HTERT RPE-1 (cell line): ENCODE data around the gene SCN1B.

Experiments used
- in situ Hi-C: fragments of 300-500 bp; cut with MboI; formaldehyde crosslinking; loops from 4 replicates; pipeline ENCODE4 v1.14.3; 2020; ENCODE audit warnings: low sequenced_read_pairs

Gene SCN1B

DNA sequence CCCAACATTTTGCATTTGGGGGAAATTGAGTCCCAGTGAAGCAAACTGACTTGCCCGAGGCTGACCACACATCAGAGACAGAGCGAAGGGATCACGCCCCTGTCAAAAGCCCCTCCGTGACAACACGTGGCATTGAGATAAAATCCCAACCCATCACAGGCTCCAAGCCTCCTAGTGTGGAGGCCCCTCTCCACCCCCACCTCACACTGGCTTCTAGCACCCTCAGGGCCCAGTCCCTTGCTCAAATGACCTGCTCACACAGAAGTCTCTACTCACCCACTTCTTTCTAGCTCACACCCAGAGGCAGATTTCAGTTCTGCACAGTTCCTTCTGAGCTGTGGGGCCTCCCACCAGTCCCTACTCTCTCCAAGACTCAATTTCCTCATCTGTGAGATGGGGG is 21.5 kb downstream of the SCN1B start:
- in situ Hi-C loops, result no loop called here

DNA sequence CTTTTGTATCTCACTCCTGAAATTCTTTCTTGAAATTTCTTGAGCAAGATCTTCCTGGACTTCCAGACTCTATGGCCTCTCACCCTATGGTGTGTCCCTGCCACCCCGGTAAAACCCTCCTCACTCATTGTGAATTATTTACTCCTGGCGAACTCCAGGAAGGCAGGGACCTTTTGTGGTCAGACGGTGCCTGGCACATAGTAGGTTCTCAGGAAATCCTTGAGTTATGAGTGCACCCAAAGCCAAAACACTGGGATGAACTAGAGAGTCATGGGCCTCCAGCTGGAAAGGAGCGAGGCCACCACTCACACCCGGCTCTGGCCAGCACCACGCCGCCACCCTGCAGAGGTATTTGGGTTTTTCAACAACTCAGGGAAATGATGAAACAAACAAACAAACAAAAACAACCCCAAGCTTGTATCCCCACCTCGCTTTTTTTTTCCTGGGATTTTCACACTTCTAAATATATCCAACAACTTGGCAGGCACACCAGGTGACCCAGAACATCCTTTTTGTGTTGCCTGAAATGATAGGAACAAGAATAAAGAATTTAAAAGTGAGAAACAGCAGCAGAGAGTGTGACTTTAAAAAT is 22.4 kb downstream of the SCN1B start:
- in situ Hi-C loops, result no loop called here

DNA sequence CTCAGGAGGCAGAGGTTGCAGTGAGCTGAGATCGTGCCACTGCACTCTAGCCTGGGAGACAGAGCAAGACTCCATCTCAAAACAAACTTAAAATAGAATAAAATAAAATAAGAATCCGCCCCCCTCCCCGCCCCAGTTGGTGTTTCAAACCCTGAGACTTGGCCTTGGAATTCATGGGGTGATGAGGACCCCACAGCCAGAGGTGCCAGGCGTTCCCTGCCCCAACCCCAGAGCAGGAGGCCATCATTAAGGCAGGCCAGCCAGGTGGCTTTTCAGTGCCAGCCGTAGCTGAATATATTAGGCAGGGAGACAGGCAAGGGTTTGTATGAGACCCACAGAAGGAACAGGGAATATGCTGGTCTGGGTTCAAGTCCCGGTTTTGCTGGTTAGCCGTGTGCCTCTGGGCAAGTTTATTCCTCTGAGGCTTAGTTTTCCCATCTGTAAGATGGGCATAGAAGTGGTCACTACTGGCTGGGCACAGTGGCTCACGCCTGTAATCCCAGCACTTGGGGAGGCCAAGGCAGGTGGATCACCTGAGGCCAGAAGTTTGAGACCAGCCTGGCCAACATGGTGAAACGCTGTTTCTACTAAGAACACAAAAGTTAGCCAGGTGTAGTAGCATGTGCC is 23.5 kb downstream of the SCN1B start:
- in situ Hi-C loops, result no loop called here

DNA sequence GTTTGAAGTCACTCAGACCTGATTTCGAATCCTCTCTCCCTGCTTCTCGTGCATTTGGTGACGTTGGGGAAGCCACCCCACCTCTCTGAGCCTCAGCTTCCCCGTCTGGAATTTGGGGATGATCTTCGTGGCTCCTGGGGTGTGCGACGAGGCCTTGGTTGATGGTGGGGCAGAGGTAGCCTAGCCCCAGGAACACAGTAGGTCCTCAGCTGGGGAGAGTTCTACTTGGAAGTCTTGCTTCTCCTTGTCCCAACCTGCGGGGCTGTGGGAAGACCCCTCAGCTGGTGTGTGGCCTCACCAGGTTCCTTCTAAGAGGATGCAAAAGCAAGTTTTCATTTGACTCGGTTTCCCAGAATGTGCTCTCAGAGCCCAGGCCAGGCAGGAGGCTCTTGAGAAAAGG is 24.4 kb downstream of the SCN1B start:
- in situ Hi-C loops, result no loop called here

DNA sequence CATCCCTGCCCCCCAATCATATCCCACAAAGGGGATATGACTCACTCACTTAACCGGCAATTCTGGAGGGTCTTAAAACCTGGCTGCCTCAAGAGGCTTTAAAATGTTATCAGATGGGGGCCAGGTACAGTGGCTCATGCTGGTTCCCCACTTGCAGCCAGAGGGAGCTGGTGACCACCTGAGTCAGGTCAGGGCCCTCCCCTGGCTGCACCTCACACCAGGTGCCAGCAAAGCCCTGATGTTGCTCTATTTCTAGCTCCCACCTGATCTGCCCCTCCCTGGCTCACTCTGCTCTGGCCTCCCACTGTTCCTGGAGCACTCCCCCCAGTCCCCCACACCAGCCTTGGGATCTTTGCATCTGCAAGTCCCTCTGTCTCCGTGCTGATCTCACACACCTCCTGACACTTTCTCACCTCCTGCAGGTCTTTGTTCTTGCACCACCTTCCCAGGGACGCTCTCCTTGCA is 25.5 kb downstream of the SCN1B start:
- in situ Hi-C loops, result no loop called here

DNA sequence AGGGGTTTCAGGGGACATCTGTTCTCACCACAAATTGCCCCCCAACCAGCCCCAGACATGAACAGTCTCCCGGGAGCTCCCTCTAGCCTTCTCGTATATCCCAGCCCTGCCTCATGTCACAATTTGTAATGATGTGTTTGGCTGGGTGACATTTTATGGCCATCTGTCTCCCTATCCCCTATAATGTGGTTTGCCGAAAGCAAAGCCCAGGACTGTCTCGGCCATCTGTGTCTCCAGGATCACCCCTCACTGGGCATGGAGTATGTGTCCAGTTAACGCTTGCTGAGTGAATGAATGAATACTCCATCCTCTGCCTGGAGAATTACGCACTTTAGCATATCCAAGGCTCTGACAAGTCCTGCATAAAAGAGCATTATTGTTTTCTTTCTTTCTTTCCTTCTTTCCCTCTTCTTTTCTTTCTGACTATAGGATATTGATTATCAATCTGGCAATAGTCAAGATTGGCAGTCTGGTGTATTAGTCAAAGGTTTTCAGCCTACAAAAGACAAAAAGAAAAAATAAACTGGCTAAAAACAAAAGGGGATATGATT is 26.3 kb downstream of the SCN1B start:
- in situ Hi-C loops, result no loop called here

DNA sequence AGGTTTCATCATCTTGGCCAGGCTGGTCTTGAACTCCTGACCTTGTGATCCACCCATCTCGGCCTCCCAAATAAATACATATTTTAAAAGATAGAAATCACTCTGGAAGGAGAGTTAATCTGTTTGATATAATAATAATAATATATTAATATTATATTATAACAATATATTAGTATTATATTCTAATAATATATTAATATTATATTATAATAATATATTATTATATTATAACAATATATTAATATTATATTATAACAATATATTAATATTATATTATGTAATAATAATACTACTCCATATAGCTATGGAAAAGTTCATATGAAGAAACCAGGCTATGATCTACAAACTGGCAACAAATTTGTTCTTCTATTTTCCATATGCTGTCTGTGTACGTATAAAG is 28.1 kb downstream of the SCN1B start:
- in situ Hi-C loops, result no loop called here

DNA sequence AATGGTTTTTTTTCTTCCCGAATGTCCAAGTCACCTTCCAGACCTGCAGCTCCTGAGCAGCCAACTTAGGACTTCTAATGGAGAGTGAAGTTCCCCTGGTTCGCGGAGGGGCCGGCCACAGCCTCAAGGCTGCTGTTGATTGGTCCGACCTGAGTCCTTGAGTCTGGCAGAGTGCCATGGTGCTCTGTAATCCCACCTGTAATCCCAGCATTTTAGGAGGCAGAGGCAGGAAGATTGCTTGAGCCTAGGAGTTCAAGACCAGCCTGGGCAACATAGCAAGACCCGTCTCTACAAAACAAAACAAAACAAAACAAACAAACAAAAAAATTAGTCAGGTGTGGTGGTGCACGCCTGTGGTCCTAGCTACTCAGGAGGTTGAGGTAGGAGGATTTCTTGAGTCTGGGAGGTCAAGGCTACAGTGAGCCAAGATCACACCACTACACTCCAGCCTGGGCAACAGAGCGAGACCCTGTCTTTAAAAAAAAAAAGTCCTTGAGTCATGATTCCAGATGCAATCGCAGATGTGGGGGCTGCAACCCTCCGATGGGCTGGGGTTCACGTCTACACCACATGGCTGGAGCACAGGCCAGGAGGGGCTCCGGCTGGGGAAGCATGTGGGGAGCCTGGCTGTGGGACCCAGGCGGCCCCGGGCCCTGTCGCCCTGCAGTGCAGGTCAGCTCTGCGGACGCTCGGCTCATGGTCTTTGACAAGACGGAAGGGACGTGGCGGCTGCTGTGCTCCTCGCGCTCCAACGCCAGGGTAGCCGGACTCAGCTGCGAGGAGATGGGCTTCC is 28.9 kb downstream of the SCN1B start:
- in situ Hi-C loops, result no loop called here

DNA sequence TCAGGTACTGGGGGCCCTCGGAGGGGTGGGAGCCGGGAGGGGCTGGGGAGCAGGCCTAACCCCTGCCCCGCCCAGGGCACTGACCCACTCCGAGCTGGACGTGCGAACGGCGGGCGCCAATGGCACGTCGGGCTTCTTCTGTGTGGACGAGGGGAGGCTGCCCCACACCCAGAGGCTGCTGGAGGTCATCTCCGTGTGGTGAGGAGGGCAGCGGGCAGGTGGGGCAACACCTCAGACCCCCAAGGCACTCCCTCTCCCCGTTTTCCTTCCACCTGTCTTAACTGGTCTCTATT is 29.5 kb downstream of the SCN1B start:
- in situ Hi-C loops, result no loop called here

DNA sequence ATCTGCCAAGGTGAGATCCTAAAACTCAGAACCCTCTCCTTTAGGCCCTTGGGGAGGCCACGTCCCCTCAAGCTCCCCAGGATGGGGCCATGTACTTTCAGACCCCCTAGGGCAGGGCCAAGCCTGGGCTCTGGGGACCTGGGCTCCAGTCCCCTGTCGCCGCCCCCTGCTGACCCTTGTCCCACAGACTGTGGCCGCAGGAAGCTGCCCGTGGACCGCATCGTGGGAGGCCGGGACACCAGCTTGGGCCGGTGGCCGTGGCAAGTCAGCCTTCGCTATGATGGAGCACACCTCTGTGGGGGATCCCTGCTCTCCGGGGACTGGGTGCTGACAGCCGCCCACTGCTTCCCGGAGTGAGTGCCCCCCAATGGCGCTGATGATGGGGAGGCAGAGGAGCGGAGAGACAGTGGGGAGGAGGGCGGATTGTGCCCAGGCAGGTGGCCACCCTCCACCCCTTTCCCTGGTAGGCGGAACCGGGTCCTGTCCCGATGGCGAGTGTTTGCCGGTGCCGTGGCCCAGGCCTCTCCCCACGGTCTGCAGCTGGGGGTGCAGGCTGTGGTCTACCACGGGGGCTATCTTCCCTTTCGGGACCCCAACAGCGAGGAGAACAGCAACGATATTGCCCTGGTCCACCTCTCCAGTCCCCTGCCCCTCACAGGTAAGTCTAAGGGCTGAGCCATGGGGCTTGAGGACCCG is 30.0 kb downstream of the SCN1B start:
- in situ Hi-C loops, result no loop called here

DNA sequence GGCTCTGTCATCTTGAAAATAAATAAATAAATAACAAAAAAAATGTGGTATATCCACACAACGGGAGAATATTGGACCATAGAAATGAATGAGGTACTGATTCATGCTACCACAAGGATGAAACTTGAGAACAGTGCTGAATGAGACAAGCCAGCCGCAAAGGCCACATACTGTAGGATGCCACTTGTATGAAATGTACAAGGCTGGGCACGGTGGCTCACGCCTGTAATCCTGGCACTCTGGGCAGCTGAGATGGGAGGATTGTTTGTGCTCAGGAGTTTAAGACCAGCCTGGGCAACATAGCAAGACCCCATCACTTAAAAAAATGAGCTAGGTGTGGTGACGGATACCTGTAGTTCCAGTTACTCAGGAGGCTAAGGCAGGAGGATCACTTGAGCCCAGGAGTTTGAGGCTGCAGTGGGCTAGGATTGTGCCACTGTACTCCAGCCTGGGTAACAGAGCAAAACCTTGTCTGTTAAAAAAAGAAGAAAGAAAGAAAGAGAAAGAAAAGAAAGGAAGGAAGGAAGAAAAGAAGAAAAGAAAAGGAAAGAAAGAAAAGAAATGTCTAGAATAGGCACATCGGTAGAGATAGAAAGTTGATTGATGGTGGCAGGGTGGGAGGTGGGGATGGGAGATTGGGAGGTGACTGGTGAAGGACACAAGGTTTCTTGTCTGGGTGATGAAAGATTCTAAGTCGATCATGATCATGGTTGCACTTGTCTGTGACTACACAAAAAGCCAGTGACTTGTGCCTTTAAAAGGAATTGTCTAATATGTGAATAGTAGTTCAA is 31.5 kb downstream of the SCN1B start:
- in situ Hi-C loops, result no loop called here

DNA sequence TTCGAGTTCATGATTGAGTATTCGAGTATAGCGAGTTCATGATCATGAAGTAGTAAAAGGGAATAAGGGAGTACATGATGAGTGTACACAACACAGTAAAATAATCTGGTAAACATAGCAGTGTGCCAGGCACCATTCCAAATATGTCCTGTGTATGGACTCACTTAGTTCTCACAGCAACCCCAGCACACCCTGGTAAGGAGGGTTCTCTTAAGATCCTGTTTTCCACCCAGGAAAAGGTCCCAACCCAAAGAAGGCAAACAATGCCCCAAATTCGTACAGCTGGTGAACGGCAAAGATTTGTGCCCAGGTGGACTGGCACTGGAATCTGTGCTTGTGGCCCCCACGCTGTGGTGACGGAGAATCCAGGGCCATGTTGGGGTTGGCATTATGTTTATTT is 32.7 kb downstream of the SCN1B start:
- in situ Hi-C loops, result no loop called here

DNA sequence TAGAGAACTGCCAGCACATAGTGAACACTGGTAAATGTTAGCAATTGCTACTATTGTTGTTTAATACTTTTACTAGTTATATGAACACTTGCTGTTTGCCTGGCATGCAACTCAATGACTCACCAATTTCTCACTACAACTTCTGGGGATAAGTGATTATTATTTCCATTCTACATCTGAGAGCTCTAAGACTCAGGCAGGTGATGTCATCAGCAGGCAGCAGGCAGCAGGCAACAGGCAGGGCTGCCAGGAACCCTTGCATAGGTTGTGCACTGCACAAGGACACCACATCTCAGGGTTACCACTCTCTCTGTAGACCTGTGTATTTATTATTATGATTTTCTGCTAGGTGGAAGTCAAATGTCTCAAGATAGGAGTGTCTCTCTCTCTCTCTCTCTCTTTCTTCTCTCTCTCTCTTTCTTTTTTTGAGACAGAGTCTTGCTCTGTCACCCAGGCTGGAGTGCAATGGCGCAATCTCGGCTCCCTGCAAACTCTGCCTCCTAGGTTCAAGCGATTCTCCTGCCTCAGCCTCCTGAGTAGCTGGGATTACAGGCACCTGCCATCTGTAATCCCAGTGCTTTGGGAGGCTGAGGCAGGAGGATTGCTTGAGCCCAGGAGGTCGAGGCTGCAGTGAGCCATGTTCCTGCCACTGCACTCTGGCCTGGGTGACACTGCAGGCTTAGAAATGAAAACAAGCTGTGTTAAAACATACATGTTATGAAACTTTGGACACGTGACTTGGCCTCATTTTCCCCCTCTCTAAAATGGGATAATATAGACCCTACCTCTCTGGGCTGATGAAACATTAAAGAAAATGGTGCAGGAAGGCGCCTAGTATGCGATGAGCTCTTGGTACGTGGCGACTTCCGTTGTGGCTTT is 33.9 kb downstream of the SCN1B start:
- in situ Hi-C loops, result no loop called here

DNA sequence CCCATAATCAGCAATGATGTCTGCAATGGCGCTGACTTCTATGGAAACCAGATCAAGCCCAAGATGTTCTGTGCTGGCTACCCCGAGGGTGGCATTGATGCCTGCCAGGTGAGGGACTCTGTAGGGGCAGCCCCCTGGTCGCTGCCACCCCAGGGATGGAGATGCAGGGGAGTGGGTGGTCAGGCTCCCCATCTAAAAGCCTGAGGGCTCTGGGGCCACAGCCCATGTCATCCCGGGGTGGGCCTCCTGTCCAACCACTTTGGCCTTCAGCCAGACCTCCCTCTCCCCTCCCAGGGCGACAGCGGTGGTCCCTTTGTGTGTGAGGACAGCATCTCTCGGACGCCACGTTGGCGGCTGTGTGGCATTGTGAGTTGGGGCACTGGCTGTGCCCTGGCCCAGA is 35.3 kb downstream of the SCN1B start:
- in situ Hi-C loops, result no loop called here

DNA sequence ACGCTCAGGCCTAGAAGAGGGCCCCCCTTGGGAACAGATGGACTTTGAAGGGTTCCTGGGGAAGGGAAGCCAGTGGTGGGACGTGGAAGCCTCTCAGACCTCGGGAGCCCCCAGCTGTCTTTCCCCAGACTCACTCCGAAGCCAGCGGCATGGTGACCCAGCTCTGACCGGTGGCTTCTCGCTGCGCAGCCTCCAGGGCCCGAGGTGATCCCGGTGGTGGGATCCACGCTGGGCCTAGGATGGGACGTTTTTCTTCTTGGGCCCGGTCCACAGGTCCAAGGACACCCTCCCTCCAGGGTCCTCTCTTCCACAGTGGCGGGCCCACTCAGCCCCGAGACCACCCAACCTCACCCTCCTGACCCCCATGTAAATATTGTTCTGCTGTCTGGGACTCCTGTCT is 35.9 kb downstream of the SCN1B start:
- in situ Hi-C loops, result no loop called here

DNA sequence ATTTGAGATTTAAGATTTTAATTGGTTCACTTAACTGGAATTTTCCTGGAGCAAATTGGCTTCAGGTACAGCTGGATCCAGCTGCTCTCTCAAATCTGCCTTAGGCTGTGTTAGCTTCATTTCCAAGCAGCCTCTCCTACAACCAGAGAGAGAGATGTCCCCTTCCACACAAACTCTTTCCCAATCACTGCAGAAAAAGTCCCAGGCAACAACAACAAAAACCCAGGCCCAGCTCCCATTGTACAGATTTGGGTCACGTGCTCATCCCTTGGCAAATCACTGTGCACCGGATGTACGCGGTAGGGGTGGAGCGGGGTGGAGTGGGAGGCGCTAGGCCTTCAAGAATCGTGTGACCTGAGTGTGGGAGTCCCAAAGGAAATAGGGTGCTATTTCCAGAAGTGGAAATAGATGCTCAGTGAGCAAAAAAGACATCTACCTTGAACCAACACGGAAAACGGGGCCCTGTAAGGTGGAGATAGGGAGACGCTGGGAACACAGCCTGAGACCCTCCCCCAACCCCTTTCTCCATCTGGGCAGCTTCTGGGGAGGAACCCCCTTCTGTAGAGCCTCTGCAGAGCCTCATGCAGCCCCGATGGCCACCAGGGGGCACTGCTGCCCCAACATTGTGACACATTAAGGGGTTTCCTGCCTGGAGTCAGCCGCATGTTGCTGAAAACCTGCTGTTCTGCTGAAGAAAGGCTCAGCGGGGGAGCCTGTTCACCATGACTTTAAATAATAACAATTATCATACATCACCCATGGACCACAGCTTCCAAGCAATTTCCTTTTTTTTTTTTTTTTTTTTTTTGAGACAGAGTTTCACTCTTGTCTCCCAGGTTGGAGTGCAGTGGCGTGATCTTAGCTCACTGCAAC is 36.7 kb downstream of the SCN1B start:
- in situ Hi-C loops, result no loop called here

DNA sequence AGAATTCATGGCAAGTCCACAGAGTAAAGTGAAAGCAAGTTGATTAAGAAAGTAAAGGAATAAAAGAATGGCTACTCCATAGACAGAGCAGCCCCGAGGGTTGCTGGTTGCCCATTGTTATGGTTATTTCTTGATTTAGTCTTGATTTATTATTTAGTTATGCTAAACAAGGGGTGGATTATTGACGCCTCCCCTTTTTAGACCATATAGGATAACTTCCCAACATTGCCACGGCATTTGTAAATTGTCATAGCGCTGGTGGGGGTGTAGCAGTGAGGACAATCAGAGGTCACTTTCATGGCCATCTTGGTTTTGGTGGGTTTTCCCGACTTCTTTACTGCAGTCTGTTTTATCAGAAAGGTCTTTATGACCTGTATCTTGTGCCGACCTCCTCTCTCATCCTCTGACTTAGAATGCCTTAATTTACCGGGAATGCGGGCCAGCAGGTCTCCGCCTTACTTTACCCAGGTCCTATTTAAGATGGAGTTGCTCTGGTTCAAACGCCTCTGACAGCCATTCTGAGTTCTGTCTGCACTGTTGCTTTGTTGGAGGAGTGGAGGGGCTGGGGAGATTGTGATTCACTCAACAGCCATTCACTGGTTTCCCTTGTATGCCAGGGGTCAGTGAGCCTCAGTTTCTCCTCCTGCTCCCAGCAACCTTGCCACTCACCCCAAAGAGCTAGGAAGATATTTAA is 38.8 kb downstream of the SCN1B start:
- in situ Hi-C loops, result no loop called here

DNA sequence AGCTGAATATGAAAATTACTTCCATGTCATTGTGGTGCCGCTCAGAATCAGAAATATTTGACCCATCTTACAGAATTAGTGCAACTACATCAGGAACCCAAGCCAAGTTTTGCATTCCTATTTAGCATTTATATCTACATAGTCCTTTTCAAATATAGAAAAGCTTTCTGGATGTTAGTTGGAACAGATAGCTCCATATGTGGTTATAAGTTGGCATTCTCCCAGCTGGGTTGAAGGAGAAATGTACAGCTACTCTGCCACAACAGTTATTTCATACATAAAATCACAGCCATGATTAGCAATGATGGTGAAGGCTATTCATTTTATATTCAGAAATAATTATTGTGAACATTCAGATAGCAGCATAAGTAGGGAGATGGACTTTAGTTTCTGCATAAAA is 39.4 kb downstream of the SCN1B start:
- in situ Hi-C loops, result no loop called here
